GM12878 (cell line): ENCODE results near the gene SERINC5. TPM values are rescaled to one million over a fixed set of nuclear protein-coding genes. Genes with fewer than 3 reads are reported as not detected.

Experiments used
- ATAC-seq: fragments of 200-7000 bp; cut with Tn5 transposase; 3 replicates; pipeline ENCODE4 v1.9.1; 2020; ENCODE audit warnings: mild to moderate bottlenecking, moderate library complexity
- BruUV-seq: library from RNA; stranded (reverse); fragments of 400-500 nt; replicated peaks from 2 replicates; lab custom pipeline; 2021; lab: Mats Ljungman, UMichigan
- CTCF ChIA-PET: fragments of 300-600 bp; sonication (Branson Sonifier 250); formaldehyde crosslinking; extraction: SDS; loops from one replicate; lab custom pipeline; 2021; ENCODE audit warnings: inconsistent platforms; lab: Yijun Ruan, JAX
- POLR2A ChIA-PET: fragments of 350-600 bp; formaldehyde crosslinking; extraction: SDS; loops from one replicate; lab custom pipeline; 2021; ENCODE audit warnings: inconsistent platforms; lab: Charles Lee
- RAD21 ChIA-PET: fragments of 300-600 bp; sonication (Branson Sonifier 250); formaldehyde crosslinking; loops from one replicate; lab custom pipeline; 2023; ENCODE audit warnings: antibody characterized with exemption; ENCODE audit not compliant: unreplicated experiment; lab: Charles Lee
- SMC1A ChIA-PET: fragments of 300-600 bp; sonication (Branson Sonifier 250); formaldehyde crosslinking; loops from one replicate; lab custom pipeline; 2023; ENCODE audit not compliant: unreplicated experiment, uncharacterized antibody; lab: Charles Lee
- DNase-seq: peaks from one replicate; pipeline ENCODE4 v3.0.0-alpha.2; 2011; ENCODE audit warnings: low read depth, low spot score
- FAIRE-seq: peaks from 3 replicates; lab custom pipeline; 2011; peaks lifted over from hg19 to GRCh38; lab: Jason Lieb, UNC
- H2AFZ ChIP-seq: 2 replicates; pipeline ENCODE4 v1.6.0; 2011; ENCODE audit warnings: low read depth, low read length, control low read depth; ENCODE audit not compliant: control insufficient read depth
- H3K27ac ChIP-seq: 2 replicates; pipeline ENCODE4 v1.5.1; 2011; ENCODE audit warnings: control low read depth; ENCODE audit not compliant: control insufficient read depth, insufficient read depth
- H3K27me3 ChIP-seq, 2 experiments: replicated peaks in 1 of 2; 2 replicates each; pipeline versions ENCODE4 v1.6.0 to v1.6.1; 2011; ENCODE audit warnings: low read length in 1 of 2; ENCODE audit not compliant: control insufficient read depth in 2 of 2, insufficient read depth in 2 of 2
- H3K36me3 ChIP-seq, 2 experiments: 2 replicates each; pipeline ENCODE4 v1.5.1; 2011; ENCODE audit warnings: low read length in 1 of 2; ENCODE audit not compliant: control insufficient read depth in 2 of 2, insufficient read depth in 2 of 2
- H3K4me1 ChIP-seq: 2 replicates; pipeline ENCODE4 v1.6.1; 2011; ENCODE audit warnings: mild to moderate bottlenecking, low read length, moderate library complexity, mixed read lengths; ENCODE audit not compliant: control insufficient read depth, insufficient read depth
- H3K4me2 ChIP-seq: 2 replicates; pipeline ENCODE4 v1.6.0; 2011; ENCODE audit warnings: control low read depth; ENCODE audit not compliant: control insufficient read depth, insufficient read depth
- H3K4me3 ChIP-seq: fragments of 200-600 bp; sonication (generic); 2 replicates; pipeline ENCODE4 v1.5.1; 2016
- H3K79me2 ChIP-seq: 2 replicates; pipeline ENCODE4 v1.6.0; 2011; ENCODE audit warnings: low read length; ENCODE audit not compliant: control insufficient read depth, insufficient read depth
- H3K9ac ChIP-seq: 2 replicates; pipeline ENCODE4 v1.8.0; 2011; ENCODE audit warnings: low read length, control low read depth, mixed read lengths; ENCODE audit not compliant: control insufficient read depth, insufficient read depth
- H3K9me3 ChIP-seq: replicated peaks from 3 replicates; pipeline ENCODE4 v1.5.1; 2011; ENCODE audit warnings: mild to moderate bottlenecking, low read length; ENCODE audit not compliant: control insufficient read depth, insufficient read depth
- H4K20me1 ChIP-seq: 2 replicates; pipeline ENCODE4 v1.6.0; 2011; ENCODE audit not compliant: control insufficient read depth, insufficient read depth
- ASH2L ChIP-seq: fragments of 300-600, 200-600 bp; sonication (generic); IDR thresholded peaks from 2 replicates; pipeline ENCODE4 v1.6.1; 2017; ENCODE audit warnings: low read depth, mild to moderate bottlenecking, borderline replicate concordance
- BHLHE40 ChIP-seq, 2 experiments: fragments of 450-650 bp in 1 of 2; IDR thresholded peaks; 2 replicates each; pipeline ENCODE4 v1.6.1; 2011 to 2017; ENCODE audit warnings: low read depth in 2 of 2, borderline replicate concordance in 1 of 2, improper control_type of control experiment in 1 of 2, low read length in 1 of 2, mild to moderate bottlenecking in 1 of 2
- CBX5 ChIP-seq: sonication (generic); IDR thresholded peaks from 2 replicates; pipeline ENCODE4 v1.6.1; 2016; ENCODE audit warnings: low read depth, moderate library complexity, mild to moderate bottlenecking, inconsistent platforms
- CHD2 ChIP-seq: IDR thresholded peaks from 2 replicates; pipeline ENCODE4 v1.6.1; 2011; ENCODE audit warnings: low read depth, low read length, improper control_type of control experiment, borderline replicate concordance
- IRF4 ChIP-seq: IDR thresholded peaks from 2 replicates; pipeline ENCODE4 v1.6.1; 2011; ENCODE audit warnings: low read depth, low read length
- MAX ChIP-seq: IDR thresholded peaks from 2 replicates; pipeline ENCODE4 v1.6.1; 2012; ENCODE audit warnings: low read depth, low read length, improper control_type of control experiment
- MYB ChIP-seq: fragments of 150-350 bp; IDR thresholded peaks from 2 replicates; pipeline ENCODE4 v1.6.1; 2014; ENCODE audit warnings: mild to moderate bottlenecking, low read depth, low read length, borderline replicate concordance
- RB1 ChIP-seq: fragments of 450-650 bp; formaldehyde crosslinking; IDR thresholded peaks from 2 replicates; pipeline ENCODE4 v1.6.1; 2017; ENCODE audit warnings: mild to moderate bottlenecking, borderline replicate concordance
- ZNF592 ChIP-seq: fragments of 450-650 bp; IDR thresholded peaks from 2 replicates; pipeline ENCODE4 v1.6.1; 2017; ENCODE audit warnings: mild to moderate bottlenecking, moderate library complexity
- WGBS: methylation state at CpG from one replicate; pipeline ENCODE4 v1.1.6; 2016; ENCODE audit warnings: low lambda C conversion rate; ENCODE audit not compliant: insufficient replicate concordance, insufficient coverage; ENCODE audit errors: missing lambda C conversion rate; 5-methylcytosine and 5-hydroxymethylcytosine counted together
- in situ Hi-C: fragments of 300-500 bp; cut with MboI; formaldehyde crosslinking; loops from 9 replicates; pipeline ENCODE4 v1.14.3; 2018; ENCODE audit warnings: mixed read lengths
- intact Hi-C: fragments of 100-400 bp; cut with micrococcal nuclease; formaldehyde crosslinking; loops from one replicate; pipeline ENCODE4 v1.14.2; 2022; ENCODE audit not compliant: unreplicated experiment
- polyA plus RNA-seq, 11 experiments: library from polyadenylated mRNA; depleted of rRNA in 4 of 11; unstranded in 6 of 11; stranded (reverse) in 5 of 11; fragments of >200 nt; fragmentation: Nextera tagmentation in 4 of 11; fragmentation: Illumina TruSeq in 1 of 11; extraction: Ambion mirVana in 4 of 11; extraction: Trizol in 1 of 11; gene quantifications; 1 replicate in 1 of 11; 2 replicates in 10 of 11; pipeline versions ENCODE4 v1.2.1 to v1.2.3, GENCODE V29; 2011 to 2016; ENCODE audit warnings: inconsistent platforms in 2 of 11, missing spikeins in 2 of 11, low read depth in 1 of 11
- total RNA-seq, 4 experiments: library from RNA; depleted of rRNA in 3 of 4; stranded (reverse); fragments of >200 nt in 3 of 4; fragmentation: Illumina TruSeq in 1 of 4; extraction: Trizol in 1 of 4; gene quantifications; 2 replicates each; pipeline versions ENCODE4 v1.2.1 to v1.2.3, GENCODE V29; 2013 to 2021

Gene SERINC5
- total and polyA plus RNA-seq, 10 of the 15 experiments (the other 5 are each of a cell fraction or from before 2014, with no cell fraction given) = 0.66 to 7.0 (median 2.8) TPM

GRCh38 chr5:80106916-80107315 is 148.9 kb downstream of the SERINC5 start (continued):
- no peak for TF ChIP-seq ZNF592
- TF ChIP-seq, all 136 proteins: peak for 0

GRCh38 chr5:80105698-80106439 is 150.0 kb downstream of the SERINC5 start:
- no peak overlapping the region for H3K9ac ChIP-seq
- H3K79me2 ChIP-seq = no peaks in the 10 kb centered on the region
- WGBS = 31% methylated on average over 7 of the region's 7 CpGs
- H3K9me3 ChIP-seq = no peaks in the 10 kb centered on the region
- CTCF ChIA-PET = interaction anchor here (0.6 to 1.3 kb wide), 2 partner anchors 38 to 1059 kb away, joined by 3 to 6 read pairs; no protein-coding TSS in a partner anchor
- intact Hi-C loops (no loop called here), in situ Hi-C loops (no loop called here)
- FAIRE-seq = no peak
- no peak overlapping the region for H3K27ac ChIP-seq
- RAD21 ChIA-PET = interaction anchor here (1.1 kb wide), 1 partner anchor 84 kb away, joined by 4 read pairs; no protein-coding TSS in a partner anchor
- SMC1A ChIA-PET = interaction anchor here (1.2 to 2.3 kb wide), 3 partner anchors 11 to 151 kb away, joined by 3 to 5 read pairs (median 5); no protein-coding TSS in a partner anchor
- no peak overlapping the region for H2AFZ ChIP-seq
- peaks cover 15% of the 10 kb centered on the region for H3K4me1 ChIP-seq
- POLR2A ChIA-PET = interaction anchor here (0.6 to 1.4 kb wide), 3 partner anchors 21 to 202 kb away, joined by 3 to 4 read pairs (median 3); no protein-coding TSS in a partner anchor
- no peaks in the 10 kb centered on the region for H4K20me1 ChIP-seq
- DNase-seq = no peak
- no peaks in the 10 kb centered on the region for H3K27me3 ChIP-seq
- ATAC-seq = no peak
- H3K36me3 ChIP-seq = no peaks in the 10 kb centered on the region
- H3K4me2 ChIP-seq = no peak overlapping the region
- no peak for TF ChIP-seq RB1
- no peak for TF ChIP-seq CBX5
- TF ChIP-seq CHD2 = no peak
- no peak for TF ChIP-seq BHLHE40 (IDR thresholded peaks at IDR 0.05; ENCODE audit: borderline replicate concordance in 1 of 2, low read depth in 2 of 2, low read length in 1 of 2)
- TF ChIP-seq ASH2L = no peak
- no peak for TF ChIP-seq MYB
- no peak for TF ChIP-seq MAX
- TF ChIP-seq IRF4 = no peak
- H3K4me3 ChIP-seq = no peak overlapping the region
- no TSS peak for BruUV-seq
